ENCODE measurements around the gene METTL24.

METTL24 gene

DNA sequence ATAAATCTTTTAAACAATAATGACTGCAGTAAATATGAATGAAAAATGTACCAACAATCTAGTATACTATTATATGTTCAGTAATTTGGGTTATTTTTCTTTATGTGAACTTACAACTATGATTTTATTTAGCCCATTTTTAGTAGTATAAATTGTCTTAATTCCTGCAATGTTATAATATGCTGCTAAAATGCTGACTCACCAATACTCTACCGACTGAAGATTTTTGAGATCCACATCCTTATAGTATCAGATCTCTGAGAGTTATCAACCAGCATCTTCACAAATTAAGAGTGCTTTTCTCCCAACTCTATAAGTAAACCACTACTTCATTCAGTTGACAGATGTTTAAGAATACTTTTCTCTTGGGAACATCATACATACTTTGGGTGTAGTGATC is 161.3 kb downstream of the METTL24 start:
- peaks cover 36% of the 10 kb centered on the region for H3K79me2 ChIP-seq (ENCODE audit: insufficient read depth, low read length)

DNA sequence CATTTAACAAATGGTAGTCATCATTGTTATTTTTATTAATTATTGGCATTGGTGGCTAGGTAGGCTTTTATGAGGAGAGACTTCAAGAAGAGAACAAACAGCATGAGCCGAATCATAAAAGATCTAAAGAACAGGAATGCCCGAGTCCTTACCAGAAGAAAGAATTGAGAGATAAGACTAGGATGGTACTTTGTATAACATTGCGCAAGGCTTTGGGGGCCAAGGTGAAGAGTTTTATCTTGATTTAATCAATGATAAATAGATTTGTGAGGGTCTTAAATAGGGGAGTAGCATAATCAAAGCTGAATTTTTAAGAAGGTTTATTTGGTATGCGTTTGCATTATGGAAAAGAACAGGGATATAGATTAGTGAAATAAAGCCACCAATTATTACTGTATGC is 162.5 kb downstream of the METTL24 start:
- Histone ChIP-seq H4K20me1 (ENCODE audit: insufficient read depth, low read length) (no peaks in the 10 kb centered on the region), H3K9ac (ENCODE audit: low read length) (no peak overlapping the region), H3K4me2 (ENCODE audit: low read length) (no peak overlapping the region), H2AFZ (ENCODE audit: low read length) (no peak overlapping the region), H3K4me1 (ENCODE audit: insufficient read depth, low read length, severe bottlenecking) (no peaks in the 10 kb centered on the region), H3K79me2 (ENCODE audit: insufficient read depth, low read length) (peaks cover 41% of the 10 kb centered on the region), H3K9me2 (ENCODE audit: low read depth, low read length) (no peaks in the 10 kb centered on the region), H3K4me3 (ENCODE audit: low read depth, low read length, poor library complexity, severe bottlenecking) (no peak overlapping the region), H3K27me3 (ENCODE audit: insufficient read depth, low read length) (no peaks in the 10 kb centered on the region), H3F3A (ENCODE audit: insufficient read depth, low read length) (no peaks in the 10 kb centered on the region), H3K27ac (ENCODE audit: low read depth, low read length, poor library complexity, severe bottlenecking) (no peak overlapping the region), H3K36me3 (ENCODE audit: insufficient read depth, low read length) (peaks cover 41% of the 10 kb centered on the region), H3K9me3 (ENCODE audit: low read length) (no peaks in the 10 kb centered on the region)
- TF ChIP-seq, protein P1, sequence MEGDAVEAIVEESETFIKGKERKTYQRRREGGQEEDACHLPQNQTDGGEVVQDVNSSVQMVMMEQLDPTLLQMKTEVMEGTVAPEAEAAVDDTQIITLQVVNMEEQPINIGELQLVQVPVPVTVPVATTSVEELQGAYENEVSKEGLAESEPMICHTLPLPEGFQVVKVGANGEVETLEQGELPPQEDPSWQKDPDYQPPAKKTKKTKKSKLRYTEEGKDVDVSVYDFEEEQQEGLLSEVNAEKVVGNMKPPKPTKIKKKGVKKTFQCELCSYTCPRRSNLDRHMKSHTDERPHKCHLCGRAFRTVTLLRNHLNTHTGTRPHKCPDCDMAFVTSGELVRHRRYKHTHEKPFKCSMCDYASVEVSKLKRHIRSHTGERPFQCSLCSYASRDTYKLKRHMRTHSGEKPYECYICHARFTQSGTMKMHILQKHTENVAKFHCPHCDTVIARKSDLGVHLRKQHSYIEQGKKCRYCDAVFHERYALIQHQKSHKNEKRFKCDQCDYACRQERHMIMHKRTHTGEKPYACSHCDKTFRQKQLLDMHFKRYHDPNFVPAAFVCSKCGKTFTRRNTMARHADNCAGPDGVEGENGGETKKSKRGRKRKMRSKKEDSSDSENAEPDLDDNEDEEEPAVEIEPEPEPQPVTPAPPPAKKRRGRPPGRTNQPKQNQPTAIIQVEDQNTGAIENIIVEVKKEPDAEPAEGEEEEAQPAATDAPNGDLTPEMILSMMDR (IDR thresholded peaks at IDR 0.05; ENCODE audit: low read length): no peak
- TF ChIP-seq EZH2 (IDR thresholded peaks at IDR 0.05; ENCODE audit: borderline replicate concordance, low read length): no peak

More for the DNA sequence above, 161.3 kb downstream of the METTL24 start:
- Histone ChIP-seq H3K4me2 (ENCODE audit: low read length) (no peak overlapping the region), H3K36me3 (ENCODE audit: insufficient read depth, low read length) (peaks cover 41% of the 10 kb centered on the region), H3K4me3 (ENCODE audit: low read depth, low read length, poor library complexity, severe bottlenecking) (no peak overlapping the region), H3K27ac (ENCODE audit: low read depth, low read length, poor library complexity, severe bottlenecking) (no peak overlapping the region), H2AFZ (ENCODE audit: low read length) (no peak overlapping the region), H3K9me3 (ENCODE audit: low read length) (no peaks in the 10 kb centered on the region), H3K9me2 (ENCODE audit: low read depth, low read length) (no peaks in the 10 kb centered on the region), H3F3A (ENCODE audit: insufficient read depth, low read length) (no peaks in the 10 kb centered on the region), H3K27me3 (ENCODE audit: insufficient read depth, low read length) (no peaks in the 10 kb centered on the region), H3K4me1 (ENCODE audit: insufficient read depth, low read length, severe bottlenecking) (no peaks in the 10 kb centered on the region), H3K9ac (ENCODE audit: low read length) (no peak overlapping the region), H4K20me1 (ENCODE audit: insufficient read depth, low read length) (no peaks in the 10 kb centered on the region)
- TF ChIP-seq, protein P1 (IDR thresholded peaks at IDR 0.05; ENCODE audit: low read length): no peak
- no peak for TF ChIP-seq EZH2 (IDR thresholded peaks at IDR 0.05; ENCODE audit: borderline replicate concordance, low read length)
